GM23338 (cell line): Measurements from ENCODE around the gene HCFC1. TPM values are rescaled to one million over a fixed set of nuclear protein-coding genes. Genes with fewer than 3 reads are reported as not detected.

Experiments used
- ATAC-seq: fragments of 200-7000 bp; cut with Tn5 transposase; 3 replicates; pipeline ENCODE4 v1.9.1; 2020
- DNase-seq: peaks from one replicate; pipeline ENCODE4 v3.0.0-alpha.2; 2015; ENCODE audit warnings: low spot score
- H2AFZ ChIP-seq: fragments of 200-600 bp; sonication (generic); 2 replicates; pipeline ENCODE4 v1.8.0; 2016; ENCODE audit warnings: antibody characterized with exemption, mild to moderate bottlenecking, moderate library complexity
- H3F3A ChIP-seq: fragments of 200-600 bp; sonication (generic); replicated peaks from 2 replicates; pipeline ENCODE4 v1.8.0; 2017; ENCODE audit warnings: antibody characterized with exemption, mixed run types, low read depth
- H3K27ac ChIP-seq: fragments of 200-600 bp; sonication (generic); 2 replicates; pipeline ENCODE4 v1.6.1; 2016; ENCODE audit warnings: low read depth
- H3K27me3 ChIP-seq: fragments of 200-600 bp; sonication (generic); 2 replicates; pipeline ENCODE4 v1.8.0; 2016; ENCODE audit warnings: mild to moderate bottlenecking, mixed run types, moderate library complexity; ENCODE audit not compliant: insufficient read depth
- H3K36me3 ChIP-seq: fragments of 200-600 bp; sonication (generic); 2 replicates; pipeline ENCODE4 v1.8.0; 2016; ENCODE audit warnings: mild to moderate bottlenecking; ENCODE audit not compliant: insufficient read depth
- H3K4me1 ChIP-seq: fragments of 200-600 bp; sonication (generic); 2 replicates; pipeline ENCODE4 v1.8.0; 2016; ENCODE audit warnings: mild to moderate bottlenecking, moderate library complexity; ENCODE audit not compliant: insufficient read depth
- H3K4me2 ChIP-seq: fragments of 200-600 bp; sonication (generic); 2 replicates; pipeline ENCODE4 v1.7.1; 2017; ENCODE audit warnings: mixed run types
- H3K4me3 ChIP-seq: fragments of 200-600 bp; sonication (generic); 2 replicates; pipeline ENCODE4 v1.6.1; 2016; ENCODE audit warnings: mixed run types
- H3K79me2 ChIP-seq: fragments of 200-600 bp; sonication (generic); replicated peaks from 2 replicates; pipeline ENCODE4 v1.8.0; 2017; ENCODE audit warnings: mild to moderate bottlenecking; ENCODE audit not compliant: insufficient read depth
- H3K9me2 ChIP-seq: fragments of 200-600 bp; sonication (generic); 2 replicates; pipeline ENCODE4 v1.8.0; 2017; ENCODE audit not compliant: insufficient read depth
- H4K20me1 ChIP-seq: fragments of 200-600 bp; sonication (generic); replicated peaks from 2 replicates; pipeline ENCODE4 v1.8.0; 2017; ENCODE audit warnings: mild to moderate bottlenecking; ENCODE audit not compliant: insufficient read depth
- H3K27ac Mint-ChIP-seq: 2 replicates; pipeline ENCODE4 v1.8.0; 2020; ENCODE audit warnings: inconsistent platforms, mild to moderate bottlenecking, moderate library complexity, mixed read lengths
- H3K27me3 Mint-ChIP-seq: 3 replicates; pipeline ENCODE4 v1.8.0; 2022; ENCODE audit warnings: low read depth, mild to moderate bottlenecking, moderate library complexity, mixed read lengths, inconsistent platforms; ENCODE audit not compliant: insufficient read depth, poor library complexity
- H3K36me3 Mint-ChIP-seq: 3 replicates; pipeline ENCODE4 v1.8.0; 2021; ENCODE audit warnings: low read depth, mild to moderate bottlenecking, inconsistent platforms, moderate library complexity, mixed read lengths
- H3K4me1 Mint-ChIP-seq: 3 replicates; pipeline ENCODE4 v1.8.0; 2020; ENCODE audit warnings: mild to moderate bottlenecking, inconsistent platforms, mixed read lengths
- H3K4me3 Mint-ChIP-seq: 3 replicates; pipeline ENCODE4 v1.8.0; 2021; ENCODE audit warnings: moderate library complexity, mild to moderate bottlenecking, inconsistent platforms, mixed read lengths
- H3K9me3 Mint-ChIP-seq: 3 replicates; pipeline ENCODE4 v1.8.0; 2020; ENCODE audit warnings: moderate library complexity, mild to moderate bottlenecking, inconsistent platforms, mixed read lengths
- EZH2 ChIP-seq: fragments of 200-600 bp; sonication (generic); IDR thresholded peaks from one replicate; pipeline ENCODE4 v1.8.0; 2017; ENCODE audit warnings: antibody characterized with exemption, mild to moderate bottlenecking, low read depth; ENCODE audit not compliant: unreplicated experiment
- NANOG ChIP-seq: IDR thresholded peaks from 2 replicates; pipeline ENCODE4 v1.6.1; 2016; ENCODE audit warnings: antibody characterized with exemption, borderline replicate concordance
- POLR2AphosphoS5 ChIP-seq: IDR thresholded peaks from 2 replicates; pipeline ENCODE4 v1.6.1; 2016; ENCODE audit warnings: antibody characterized with exemption, low read depth
- polyA plus RNA-seq: library from polyadenylated mRNA; unstranded; fragments of >200 nt; fragmentation: Nextera tagmentation; extraction: Ambion mirVana; gene quantifications from 2 replicates; pipeline ENCODE4 v1.2.1, GENCODE V29; 2016
- total RNA-seq: library from RNA; depleted of rRNA; stranded (reverse); fragments of >200 nt; shearing (Covaris generic); gene quantifications from 2 replicates; pipeline ENCODE4 v1.2.3, GENCODE V29; 2014
- TF ChIP-seq, protein P1 (sequence below): fragments of 250-450 bp; sonication (Bioruptor Pico); IDR thresholded peaks from 2 replicates; pipeline ENCODE4 v1.5.0; 2020; ENCODE audit warnings: mild to moderate bottlenecking, moderate library complexity
- TF ChIP-seq, protein P2 (sequence below): IDR thresholded peaks from 2 replicates; pipeline ENCODE4 v1.6.1; 2016; ENCODE audit warnings: antibody characterized with exemption
- TF ChIP-seq, protein P3 (sequence below), 2 experiments: fragments of 200-600 bp in 1 of 2; sonication (generic) in 1 of 2; conservative IDR thresholded peaks; 2 replicates each; pipeline versions ENCODE4 v1.5.1 to v1.6.1; 2016 to 2017; ENCODE audit warnings: antibody characterized with exemption in 2 of 2, low read depth in 2 of 2, mild to moderate bottlenecking in 2 of 2, moderate library complexity in 1 of 2

Gene HCFC1
- total and polyA plus RNA-seq, 2 experiments from 2014 or later: 33.0 to 188 TPM

DNA sequence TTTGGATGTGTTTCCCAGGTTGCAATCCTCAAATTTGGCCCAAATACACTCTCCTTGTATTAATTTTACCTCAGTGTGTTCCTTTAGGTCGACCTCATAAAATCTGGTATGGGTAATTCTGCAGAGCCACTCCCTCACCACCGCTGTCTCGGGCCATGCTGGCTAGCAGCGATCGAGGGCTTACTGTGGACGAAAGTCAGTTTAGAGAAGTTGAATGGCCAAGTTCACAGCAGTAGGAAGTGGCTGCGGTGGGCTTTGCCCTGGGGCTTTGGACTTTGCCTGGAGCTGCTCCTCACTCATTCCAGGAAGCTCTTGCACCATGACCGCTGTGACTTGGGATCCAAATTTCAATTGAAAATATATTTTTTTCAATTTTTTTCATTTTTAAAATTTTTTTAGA is 20.6 kb upstream of the HCFC1 start (continued):
- TF ChIP-seq, protein P1, sequence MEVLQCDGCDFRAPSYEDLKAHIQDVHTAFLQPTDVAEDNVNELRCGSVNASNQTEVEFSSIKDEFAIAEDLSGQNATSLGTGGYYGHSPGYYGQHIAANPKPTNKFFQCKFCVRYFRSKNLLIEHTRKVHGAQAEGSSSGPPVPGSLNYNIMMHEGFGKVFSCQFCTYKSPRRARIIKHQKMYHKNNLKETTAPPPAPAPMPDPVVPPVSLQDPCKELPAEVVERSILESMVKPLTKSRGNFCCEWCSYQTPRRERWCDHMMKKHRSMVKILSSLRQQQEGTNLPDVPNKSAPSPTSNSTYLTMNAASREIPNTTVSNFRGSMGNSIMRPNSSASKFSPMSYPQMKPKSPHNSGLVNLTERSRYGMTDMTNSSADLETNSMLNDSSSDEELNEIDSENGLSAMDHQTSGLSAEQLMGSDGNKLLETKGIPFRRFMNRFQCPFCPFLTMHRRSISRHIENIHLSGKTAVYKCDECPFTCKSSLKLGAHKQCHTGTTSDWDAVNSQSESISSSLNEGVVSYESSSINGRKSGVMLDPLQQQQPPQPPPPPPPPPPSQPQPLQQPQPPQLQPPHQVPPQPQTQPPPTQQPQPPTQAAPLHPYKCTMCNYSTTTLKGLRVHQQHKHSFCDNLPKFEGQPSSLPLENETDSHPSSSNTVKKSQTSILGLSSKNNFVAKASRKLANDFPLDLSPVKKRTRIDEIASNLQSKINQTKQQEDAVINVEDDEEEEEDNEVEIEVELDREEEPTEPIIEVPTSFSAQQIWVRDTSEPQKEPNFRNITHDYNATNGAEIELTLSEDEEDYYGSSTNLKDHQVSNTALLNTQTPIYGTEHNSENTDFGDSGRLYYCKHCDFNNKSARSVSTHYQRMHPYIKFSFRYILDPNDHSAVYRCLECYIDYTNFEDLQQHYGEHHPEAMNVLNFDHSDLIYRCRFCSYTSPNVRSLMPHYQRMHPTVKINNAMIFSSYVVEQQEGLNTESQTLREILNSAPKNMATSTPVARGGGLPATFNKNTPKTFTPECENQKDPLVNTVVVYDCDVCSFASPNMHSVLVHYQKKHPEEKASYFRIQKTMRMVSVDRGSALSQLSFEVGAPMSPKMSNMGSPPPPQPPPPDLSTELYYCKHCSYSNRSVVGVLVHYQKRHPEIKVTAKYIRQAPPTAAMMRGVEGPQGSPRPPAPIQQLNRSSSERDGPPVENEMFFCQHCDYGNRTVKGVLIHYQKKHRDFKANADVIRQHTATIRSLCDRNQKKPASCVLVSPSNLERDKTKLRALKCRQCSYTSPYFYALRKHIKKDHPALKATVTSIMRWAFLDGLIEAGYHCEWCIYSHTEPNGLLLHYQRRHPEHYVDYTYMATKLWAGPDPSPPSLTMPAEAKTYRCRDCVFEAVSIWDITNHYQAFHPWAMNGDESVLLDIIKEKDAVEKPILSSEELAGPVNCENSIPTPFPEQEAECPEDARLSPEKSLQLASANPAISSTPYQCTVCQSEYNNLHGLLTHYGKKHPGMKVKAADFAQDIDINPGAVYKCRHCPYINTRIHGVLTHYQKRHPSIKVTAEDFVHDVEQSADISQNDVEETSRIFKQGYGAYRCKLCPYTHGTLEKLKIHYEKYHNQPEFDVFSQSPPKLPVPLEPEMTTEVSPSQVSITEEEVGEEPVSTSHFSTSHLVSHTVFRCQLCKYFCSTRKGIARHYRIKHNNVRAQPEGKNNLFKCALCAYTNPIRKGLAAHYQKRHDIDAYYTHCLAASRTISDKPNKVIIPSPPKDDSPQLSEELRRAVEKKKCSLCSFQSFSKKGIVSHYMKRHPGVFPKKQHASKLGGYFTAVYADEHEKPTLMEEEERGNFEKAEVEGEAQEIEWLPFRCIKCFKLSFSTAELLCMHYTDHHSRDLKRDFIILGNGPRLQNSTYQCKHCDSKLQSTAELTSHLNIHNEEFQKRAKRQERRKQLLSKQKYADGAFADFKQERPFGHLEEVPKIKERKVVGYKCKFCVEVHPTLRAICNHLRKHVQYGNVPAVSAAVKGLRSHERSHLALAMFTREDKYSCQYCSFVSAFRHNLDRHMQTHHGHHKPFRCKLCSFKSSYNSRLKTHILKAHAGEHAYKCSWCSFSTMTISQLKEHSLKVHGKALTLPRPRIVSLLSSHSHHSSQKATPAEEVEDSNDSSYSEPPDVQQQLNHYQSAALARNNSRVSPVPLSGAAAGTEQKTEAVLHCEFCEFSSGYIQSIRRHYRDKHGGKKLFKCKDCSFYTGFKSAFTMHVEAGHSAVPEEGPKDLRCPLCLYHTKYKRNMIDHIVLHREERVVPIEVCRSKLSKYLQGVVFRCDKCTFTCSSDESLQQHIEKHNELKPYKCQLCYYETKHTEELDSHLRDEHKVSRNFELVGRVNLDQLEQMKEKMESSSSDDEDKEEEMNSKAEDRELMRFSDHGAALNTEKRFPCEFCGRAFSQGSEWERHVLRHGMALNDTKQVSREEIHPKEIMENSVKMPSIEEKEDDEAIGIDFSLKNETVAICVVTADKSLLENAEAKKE (CRISPR knock-in tag): no peak

DNA sequence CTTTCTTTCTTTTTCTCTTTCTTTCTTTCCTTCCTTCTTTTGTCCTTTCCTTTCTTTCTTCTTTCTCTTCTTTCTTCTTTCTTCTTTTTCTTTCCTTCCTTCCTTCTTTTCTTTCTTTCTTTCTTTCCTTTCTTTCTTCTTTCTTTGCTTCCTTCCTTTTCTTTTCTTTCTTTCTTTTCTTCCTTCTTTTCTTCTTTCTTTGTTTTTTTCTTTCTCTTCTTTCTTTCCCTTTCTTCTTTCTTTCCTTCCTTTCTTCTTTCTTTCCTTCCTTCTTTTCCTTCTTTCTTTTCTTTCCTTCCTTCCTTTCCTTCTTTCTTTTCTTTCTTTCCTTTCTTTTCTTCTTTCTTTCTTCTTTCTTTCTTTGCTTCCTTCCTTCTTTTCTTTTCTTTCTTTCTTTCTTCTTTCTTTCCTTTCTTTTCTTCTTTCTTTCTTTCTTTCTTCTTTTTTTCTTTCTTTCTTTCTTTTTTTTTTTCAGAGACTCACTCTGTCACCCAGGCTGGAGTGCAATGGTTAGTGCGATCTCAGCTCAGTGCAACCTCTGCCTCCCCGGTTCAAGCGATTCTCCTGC is 19.5 kb upstream of the HCFC1 start:
- H2AFZ ChIP-seq: no peak overlapping the region
- H4K20me1 ChIP-seq: no peaks in the 10 kb centered on the region
- H3K4me1 ChIP-seq: no peaks in the 10 kb centered on the region
- H3K4me3 ChIP-seq: no peak overlapping the region
- H3K36me3 Mint-ChIP-seq: no peaks in the 10 kb centered on the region
- no peak overlapping the region for H3K27ac ChIP-seq
- no peaks in the 10 kb centered on the region for H3K9me3 Mint-ChIP-seq
- no peak for TF ChIP-seq NANOG
- TF ChIP-seq, protein P2, sequence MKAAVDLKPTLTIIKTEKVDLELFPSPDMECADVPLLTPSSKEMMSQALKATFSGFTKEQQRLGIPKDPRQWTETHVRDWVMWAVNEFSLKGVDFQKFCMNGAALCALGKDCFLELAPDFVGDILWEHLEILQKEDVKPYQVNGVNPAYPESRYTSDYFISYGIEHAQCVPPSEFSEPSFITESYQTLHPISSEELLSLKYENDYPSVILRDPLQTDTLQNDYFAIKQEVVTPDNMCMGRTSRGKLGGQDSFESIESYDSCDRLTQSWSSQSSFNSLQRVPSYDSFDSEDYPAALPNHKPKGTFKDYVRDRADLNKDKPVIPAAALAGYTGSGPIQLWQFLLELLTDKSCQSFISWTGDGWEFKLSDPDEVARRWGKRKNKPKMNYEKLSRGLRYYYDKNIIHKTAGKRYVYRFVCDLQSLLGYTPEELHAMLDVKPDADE: no peak
- no peak for TF ChIP-seq EZH2
- TF ChIP-seq POLR2AphosphoS5: no peak
- TF ChIP-seq, protein P1 (CRISPR knock-in tag): no peak
- TF ChIP-seq, protein P3, sequence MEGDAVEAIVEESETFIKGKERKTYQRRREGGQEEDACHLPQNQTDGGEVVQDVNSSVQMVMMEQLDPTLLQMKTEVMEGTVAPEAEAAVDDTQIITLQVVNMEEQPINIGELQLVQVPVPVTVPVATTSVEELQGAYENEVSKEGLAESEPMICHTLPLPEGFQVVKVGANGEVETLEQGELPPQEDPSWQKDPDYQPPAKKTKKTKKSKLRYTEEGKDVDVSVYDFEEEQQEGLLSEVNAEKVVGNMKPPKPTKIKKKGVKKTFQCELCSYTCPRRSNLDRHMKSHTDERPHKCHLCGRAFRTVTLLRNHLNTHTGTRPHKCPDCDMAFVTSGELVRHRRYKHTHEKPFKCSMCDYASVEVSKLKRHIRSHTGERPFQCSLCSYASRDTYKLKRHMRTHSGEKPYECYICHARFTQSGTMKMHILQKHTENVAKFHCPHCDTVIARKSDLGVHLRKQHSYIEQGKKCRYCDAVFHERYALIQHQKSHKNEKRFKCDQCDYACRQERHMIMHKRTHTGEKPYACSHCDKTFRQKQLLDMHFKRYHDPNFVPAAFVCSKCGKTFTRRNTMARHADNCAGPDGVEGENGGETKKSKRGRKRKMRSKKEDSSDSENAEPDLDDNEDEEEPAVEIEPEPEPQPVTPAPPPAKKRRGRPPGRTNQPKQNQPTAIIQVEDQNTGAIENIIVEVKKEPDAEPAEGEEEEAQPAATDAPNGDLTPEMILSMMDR (conservative IDR thresholded peaks at IDR 0.05; ENCODE audit: low read depth in 2 of 2): no peak
- H3F3A ChIP-seq: no peaks in the 10 kb centered on the region
- no peaks in the 10 kb centered on the region for H3K36me3 ChIP-seq
- no peaks in the 10 kb centered on the region for H3K9me2 ChIP-seq
- H3K4me1 Mint-ChIP-seq: no peaks in the 10 kb centered on the region
- H3K79me2 ChIP-seq: no peaks in the 10 kb centered on the region
- no peak for DNase-seq
- no peak for ATAC-seq
- no peak overlapping the region for H3K4me2 ChIP-seq
- no peak overlapping the region for H3K4me3 Mint-ChIP-seq
- H3K27ac Mint-ChIP-seq: no peak overlapping the region
- peaks cover 2% of the 10 kb centered on the region for H3K27me3 Mint-ChIP-seq
- no peaks in the 10 kb centered on the region for H3K27me3 ChIP-seq
